AG10803 (cell line): ENCODE results near the gene STK17A.

ENCODE experiments used
- DNase-seq: peaks from one replicate; pipeline ENCODE4 v3.0.0; 2010; ENCODE audit warnings: low read depth
- H3K4me3 ChIP-seq: 2 replicates; pipeline ENCODE4 v1.5.1; 2011; ENCODE audit warnings: mild to moderate bottlenecking, low read length, control low read depth
- TF ChIP-seq, protein P1 (sequence below): conservative IDR thresholded peaks from 2 replicates; pipeline ENCODE4 v1.5.1; 2011; ENCODE audit warnings: mild to moderate bottlenecking, low read length, control low read depth, inconsistent platforms

The STK17A gene

DNA sequence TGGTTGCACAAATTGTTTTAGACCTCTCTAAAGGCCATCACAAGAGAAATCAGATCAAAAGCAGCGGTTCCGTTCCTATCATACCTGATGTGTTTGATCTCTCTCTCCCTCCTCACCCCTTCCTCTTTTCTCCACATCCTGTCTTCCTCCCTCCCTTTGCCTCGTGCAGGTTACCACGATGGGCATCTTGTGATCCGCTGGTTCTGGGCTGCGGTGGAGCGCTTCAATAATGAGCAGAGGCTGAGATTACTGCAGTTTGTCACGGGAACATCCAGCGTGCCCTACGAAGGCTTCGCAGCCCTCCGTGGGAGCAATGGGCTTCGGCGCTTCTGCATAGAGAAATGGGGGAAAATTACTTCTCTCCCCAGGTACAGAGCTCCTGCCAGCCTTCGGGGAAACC is 28.5 kb upstream of the STK17A start:
- no peak for DNase-seq
- TF ChIP-seq, protein P1, sequence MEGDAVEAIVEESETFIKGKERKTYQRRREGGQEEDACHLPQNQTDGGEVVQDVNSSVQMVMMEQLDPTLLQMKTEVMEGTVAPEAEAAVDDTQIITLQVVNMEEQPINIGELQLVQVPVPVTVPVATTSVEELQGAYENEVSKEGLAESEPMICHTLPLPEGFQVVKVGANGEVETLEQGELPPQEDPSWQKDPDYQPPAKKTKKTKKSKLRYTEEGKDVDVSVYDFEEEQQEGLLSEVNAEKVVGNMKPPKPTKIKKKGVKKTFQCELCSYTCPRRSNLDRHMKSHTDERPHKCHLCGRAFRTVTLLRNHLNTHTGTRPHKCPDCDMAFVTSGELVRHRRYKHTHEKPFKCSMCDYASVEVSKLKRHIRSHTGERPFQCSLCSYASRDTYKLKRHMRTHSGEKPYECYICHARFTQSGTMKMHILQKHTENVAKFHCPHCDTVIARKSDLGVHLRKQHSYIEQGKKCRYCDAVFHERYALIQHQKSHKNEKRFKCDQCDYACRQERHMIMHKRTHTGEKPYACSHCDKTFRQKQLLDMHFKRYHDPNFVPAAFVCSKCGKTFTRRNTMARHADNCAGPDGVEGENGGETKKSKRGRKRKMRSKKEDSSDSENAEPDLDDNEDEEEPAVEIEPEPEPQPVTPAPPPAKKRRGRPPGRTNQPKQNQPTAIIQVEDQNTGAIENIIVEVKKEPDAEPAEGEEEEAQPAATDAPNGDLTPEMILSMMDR: no peak
- H3K4me3 ChIP-seq: no peak overlapping the region

DNA sequence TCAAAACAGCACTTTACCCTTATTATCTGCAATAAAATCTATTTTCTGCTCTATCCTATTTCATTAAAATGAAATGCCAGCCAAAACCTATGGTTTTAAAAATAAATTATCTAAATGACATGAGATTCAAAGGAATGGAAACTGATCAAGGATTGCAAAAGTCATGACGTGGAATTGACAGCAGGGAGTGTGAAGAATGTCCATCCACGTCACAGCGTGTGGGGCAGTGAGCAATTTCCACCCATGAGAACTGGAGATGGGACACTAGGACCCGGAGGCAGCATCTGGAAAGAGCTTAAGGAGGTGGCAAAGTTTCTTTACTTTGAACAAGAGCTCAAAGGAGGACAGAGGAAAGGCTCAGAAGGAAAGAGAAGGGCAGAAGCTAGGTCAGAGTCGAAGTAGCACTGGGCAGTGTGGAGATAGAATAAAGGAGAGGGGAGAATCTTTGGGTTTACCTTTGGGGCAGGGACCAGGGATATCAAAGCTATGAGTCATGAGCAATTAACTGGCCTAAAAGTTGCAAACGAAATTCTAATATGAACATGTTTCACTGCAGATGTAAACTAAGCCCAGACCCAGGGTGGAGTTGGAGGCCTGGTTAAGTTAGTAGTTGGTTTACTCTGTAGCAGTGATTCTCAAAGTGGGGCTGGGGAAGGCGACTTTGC is 24.9 kb upstream of the STK17A start:
- no peak overlapping the region for H3K4me3 ChIP-seq
- no peak for DNase-seq
- TF ChIP-seq, protein P1: no peak

DNA sequence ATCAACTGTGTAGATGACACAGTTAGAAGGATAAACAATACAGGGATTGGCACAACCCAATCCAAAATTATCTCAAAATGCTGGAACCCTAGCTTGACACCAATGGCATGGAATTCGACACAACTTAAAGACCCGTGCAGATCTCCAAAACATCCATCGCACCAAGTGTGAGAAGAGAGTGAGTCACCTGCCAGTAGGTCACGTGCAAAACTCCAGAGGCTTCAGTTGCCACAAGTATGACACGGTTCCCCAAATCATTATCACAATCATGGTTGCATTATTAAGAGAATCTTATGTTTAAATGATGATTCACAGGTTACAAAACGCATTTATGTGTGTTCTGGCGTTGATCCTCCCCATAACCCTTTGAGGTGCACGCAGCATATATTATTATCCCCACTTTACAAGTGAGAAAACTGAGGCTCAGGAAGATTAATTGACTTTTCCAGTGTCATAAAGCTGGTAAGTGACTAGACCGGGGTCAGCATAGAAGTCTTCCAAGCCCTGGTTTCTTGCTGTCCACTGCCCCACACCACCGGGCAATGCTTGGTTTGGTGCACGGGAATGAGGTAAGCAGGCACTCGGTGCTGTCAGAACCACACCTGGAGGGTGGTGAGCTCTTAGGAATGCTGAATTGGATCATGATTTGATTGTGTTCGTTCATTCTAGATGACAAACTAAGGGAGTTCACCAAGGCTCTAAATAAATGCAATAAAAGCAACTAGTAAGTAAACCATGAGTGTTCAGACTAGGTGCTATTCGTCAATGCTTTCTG is 23.6 kb upstream of the STK17A start:
- no peak overlapping the region for H3K4me3 ChIP-seq
- TF ChIP-seq, protein P1: no peak

DNA sequence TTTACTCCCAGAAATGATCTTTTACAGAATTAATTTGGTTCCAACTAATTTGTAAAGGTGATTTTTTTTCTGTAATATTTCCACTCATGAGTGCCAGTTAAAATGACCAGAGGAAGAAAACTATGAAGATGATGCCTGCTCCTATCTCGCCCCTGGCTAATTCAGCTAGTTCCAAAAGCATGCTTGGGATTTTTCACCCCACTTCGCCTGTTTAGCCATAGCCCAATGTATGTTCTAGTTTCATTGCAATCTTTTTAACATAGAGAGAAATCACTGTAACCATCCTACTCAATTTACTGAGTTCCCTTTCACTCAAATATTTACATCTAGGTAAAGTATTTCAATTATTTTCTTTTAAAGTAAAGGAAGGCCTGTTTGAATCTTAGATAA is 23.0 kb upstream of the STK17A start:
- no peak for DNase-seq
- TF ChIP-seq, protein P1: no peak
- H3K4me3 ChIP-seq: no peak overlapping the region

More for the DNA sequence above, 23.6 kb upstream of the STK17A start:
- no peak for DNase-seq

DNA sequence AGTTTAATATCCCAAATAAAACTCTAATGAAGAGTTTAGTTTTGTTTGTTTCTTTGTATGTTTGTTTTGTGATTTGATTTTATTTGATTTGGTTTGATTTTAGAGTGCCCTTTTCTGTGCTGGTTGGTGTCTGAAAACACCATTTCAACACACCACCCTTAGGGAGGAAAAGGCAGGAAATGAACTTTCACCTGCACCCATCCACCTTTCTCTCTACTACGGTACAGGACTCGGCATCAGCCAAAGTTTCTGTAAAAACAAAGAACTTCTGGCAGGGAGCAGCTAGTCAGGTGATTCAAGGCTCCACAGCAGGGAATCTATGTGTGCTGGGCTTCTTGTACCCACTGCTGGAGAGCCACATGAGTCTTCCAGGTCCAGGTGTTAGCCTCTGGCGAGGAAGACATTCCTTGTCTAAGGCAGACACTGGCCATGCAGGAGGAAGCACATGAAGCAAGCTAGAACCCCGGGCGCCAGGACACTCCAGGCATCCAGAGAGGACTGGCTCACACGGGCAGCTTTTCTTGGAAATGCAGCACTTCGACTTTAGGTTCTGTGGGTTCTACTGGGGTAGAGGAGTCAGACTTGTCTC is 22.1 kb upstream of the STK17A start:
- no peak for DNase-seq
- no peak overlapping the region for H3K4me3 ChIP-seq
- TF ChIP-seq, protein P1: no peak

DNA sequence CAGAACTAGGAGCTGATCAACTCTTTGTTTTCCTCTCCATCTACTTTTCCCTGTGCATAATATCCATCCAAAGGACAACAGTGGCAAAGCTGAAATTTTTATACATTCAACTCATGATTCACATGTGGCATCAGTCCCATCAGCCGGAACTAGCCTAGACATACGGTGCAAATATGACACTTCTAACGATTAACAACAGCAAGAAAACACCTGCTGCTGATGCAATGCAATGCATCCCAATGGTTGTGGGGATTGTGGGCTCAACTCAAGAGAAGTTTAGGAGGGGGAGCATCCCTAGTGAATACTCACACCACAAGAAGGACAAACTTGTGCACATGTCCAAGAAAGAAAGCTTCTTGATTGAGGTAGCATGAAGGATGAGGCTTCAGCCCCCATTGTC is 20.5 kb upstream of the STK17A start:
- no peak overlapping the region for H3K4me3 ChIP-seq
- no peak for DNase-seq
- TF ChIP-seq, protein P1: no peak
